Measurements from ENCODE around the gene FKBP2. TPM values are rescaled to one million over a fixed set of nuclear protein-coding genes. Genes with fewer than 3 reads are reported as not detected.

The FKBP2 gene
- total RNA-seq, 1 donor from 2014 or later = 110 TPM

DNA sequence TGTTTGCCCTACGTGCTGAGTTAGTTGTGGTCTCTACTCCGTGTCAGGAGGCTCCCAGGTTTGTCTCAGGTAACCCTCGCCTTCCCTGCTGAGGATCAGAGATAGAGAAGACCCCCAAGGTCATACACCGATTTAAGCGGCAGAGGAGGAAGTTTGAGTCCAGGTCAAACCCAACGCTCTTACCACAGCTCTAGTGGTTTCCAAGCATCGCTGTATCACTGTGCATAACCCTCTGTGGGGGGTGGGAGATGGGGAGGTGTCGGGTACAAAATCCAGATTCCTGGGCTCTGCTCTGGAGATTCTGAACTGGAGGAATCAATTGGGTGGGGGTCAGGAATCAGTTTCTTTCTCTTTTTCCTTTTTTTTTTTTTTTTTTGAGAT, 9.9 kb upstream of the FKBP2 start:
- DNase-seq (ENCODE audit: low read depth) = no peak
- peak overlapping the region; percentile 55 for H3K4me3 ChIP-seq (ENCODE audit: low read depth, low read length)
- no peaks in the 10 kb centered on the region for H3K36me3 ChIP-seq (ENCODE audit: control insufficient read depth, insufficient read depth, low read length)
- H3K27me3 ChIP-seq (ENCODE audit: control insufficient read depth, insufficient read depth, low read length) = no peaks in the 10 kb centered on the region
- TF ChIP-seq, protein P1, sequence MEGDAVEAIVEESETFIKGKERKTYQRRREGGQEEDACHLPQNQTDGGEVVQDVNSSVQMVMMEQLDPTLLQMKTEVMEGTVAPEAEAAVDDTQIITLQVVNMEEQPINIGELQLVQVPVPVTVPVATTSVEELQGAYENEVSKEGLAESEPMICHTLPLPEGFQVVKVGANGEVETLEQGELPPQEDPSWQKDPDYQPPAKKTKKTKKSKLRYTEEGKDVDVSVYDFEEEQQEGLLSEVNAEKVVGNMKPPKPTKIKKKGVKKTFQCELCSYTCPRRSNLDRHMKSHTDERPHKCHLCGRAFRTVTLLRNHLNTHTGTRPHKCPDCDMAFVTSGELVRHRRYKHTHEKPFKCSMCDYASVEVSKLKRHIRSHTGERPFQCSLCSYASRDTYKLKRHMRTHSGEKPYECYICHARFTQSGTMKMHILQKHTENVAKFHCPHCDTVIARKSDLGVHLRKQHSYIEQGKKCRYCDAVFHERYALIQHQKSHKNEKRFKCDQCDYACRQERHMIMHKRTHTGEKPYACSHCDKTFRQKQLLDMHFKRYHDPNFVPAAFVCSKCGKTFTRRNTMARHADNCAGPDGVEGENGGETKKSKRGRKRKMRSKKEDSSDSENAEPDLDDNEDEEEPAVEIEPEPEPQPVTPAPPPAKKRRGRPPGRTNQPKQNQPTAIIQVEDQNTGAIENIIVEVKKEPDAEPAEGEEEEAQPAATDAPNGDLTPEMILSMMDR (IDR thresholded peaks at IDR 0.05; ENCODE audit: insufficient read depth, low read length, poor library complexity, severe bottlenecking) = no peak

DNA sequence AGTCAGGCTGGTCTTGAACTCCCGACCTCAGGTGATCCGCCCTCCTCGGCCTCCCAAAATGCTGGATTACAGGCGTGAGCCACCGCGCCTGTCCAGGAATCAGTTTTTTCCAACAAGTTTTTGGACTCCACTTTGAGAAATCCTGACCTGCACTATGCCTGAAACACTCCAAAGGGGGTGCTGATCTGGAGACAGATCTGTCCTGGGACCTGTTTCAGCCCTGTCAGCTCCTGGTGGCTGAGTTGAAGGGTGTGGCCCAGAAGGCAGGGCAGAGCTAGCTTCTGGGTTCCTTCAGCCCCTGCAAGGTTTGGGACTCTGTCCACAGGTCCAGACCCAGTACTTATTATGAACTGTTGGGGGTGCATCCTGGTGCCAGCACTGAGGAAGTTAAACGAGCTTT, 9.3 kb upstream of the FKBP2 start:
- Histone ChIP-seq H3K4me3 (ENCODE audit: low read depth, low read length) (no peak overlapping the region), H3K36me3 (ENCODE audit: control insufficient read depth, insufficient read depth, low read length) (no peaks in the 10 kb centered on the region), H3K27me3 (ENCODE audit: control insufficient read depth, insufficient read depth, low read length) (no peaks in the 10 kb centered on the region)
- DNase-seq (ENCODE audit: low read depth) = no peak
- TF ChIP-seq, protein P1 (IDR thresholded peaks at IDR 0.05; ENCODE audit: insufficient read depth, low read length, poor library complexity, severe bottlenecking) = no peak

DNA sequence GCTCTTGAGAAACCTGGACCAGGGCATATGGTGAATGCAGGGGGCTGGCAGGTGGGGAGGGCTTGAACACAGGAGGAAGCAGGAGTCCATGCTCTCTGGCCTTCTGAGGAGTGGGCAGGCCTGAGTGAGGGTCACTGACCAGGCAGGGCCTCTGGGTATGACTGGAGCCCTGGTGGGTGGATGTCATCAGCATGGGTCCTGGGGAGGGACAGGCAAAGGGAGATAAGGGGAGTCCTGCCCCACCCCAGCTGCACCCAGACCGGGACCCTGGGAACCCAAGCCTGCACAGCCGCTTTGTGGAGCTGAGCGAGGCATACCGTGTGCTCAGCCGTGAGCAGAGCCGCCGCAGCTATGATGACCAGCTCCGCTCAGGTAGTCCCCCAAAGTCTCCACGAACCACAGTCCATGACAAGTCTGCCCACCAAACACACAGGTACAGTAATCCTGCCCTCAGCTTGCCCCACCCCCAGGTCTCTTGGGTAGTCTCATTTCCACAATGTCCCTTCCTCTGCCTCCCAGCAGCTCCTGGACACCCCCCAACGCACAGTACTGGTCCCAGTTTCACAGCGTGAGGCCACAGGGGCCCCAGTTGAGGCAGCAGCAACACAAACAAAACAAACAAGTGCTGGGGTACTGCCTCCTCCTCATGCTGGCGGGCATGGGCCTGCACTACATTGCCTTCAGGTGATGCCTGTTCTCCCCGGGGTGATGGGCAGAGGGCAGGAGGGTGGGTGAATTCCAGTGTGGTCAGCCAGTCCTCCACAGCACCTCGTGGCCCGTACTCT, 8.5 kb upstream of the FKBP2 start:
- TF ChIP-seq, protein P1 (IDR thresholded peaks at IDR 0.05; ENCODE audit: insufficient read depth, low read length, poor library complexity, severe bottlenecking) = no peak
- no peak overlapping the region for H3K4me3 ChIP-seq (ENCODE audit: low read depth, low read length)
- no peak for DNase-seq (ENCODE audit: low read depth)
- H3K36me3 ChIP-seq (ENCODE audit: control insufficient read depth, insufficient read depth, low read length) = no peaks in the 10 kb centered on the region
- H3K27me3 ChIP-seq (ENCODE audit: control insufficient read depth, insufficient read depth, low read length) = no peaks in the 10 kb centered on the region

DNA sequence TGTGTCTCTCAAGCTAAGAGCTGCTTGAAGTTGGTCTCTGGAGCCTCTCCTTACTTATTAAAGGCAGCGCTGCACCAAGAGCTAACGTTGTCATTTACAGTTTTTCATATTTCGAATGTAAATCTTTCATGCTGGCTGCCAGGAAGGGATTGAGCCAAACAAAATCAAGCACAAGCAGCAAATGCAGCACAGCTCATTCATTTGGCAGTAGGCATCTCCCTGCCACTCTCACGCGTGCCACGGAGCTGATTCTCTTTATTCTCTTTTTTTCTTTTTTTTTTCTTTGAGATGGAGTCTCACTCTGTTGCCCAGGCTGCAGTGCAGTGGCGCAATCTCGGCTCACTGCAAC, 8.0 kb upstream of the FKBP2 start:
- TF ChIP-seq, protein P1 (IDR thresholded peaks at IDR 0.05; ENCODE audit: insufficient read depth, low read length, poor library complexity, severe bottlenecking) = no peak
- H3K4me3 ChIP-seq (ENCODE audit: low read depth, low read length) = no peak overlapping the region
- no peaks in the 10 kb centered on the region for H3K36me3 ChIP-seq (ENCODE audit: control insufficient read depth, insufficient read depth, low read length)
- no peaks in the 10 kb centered on the region for H3K27me3 ChIP-seq (ENCODE audit: control insufficient read depth, insufficient read depth, low read length)
- DNase-seq (ENCODE audit: low read depth) = no peak

DNA sequence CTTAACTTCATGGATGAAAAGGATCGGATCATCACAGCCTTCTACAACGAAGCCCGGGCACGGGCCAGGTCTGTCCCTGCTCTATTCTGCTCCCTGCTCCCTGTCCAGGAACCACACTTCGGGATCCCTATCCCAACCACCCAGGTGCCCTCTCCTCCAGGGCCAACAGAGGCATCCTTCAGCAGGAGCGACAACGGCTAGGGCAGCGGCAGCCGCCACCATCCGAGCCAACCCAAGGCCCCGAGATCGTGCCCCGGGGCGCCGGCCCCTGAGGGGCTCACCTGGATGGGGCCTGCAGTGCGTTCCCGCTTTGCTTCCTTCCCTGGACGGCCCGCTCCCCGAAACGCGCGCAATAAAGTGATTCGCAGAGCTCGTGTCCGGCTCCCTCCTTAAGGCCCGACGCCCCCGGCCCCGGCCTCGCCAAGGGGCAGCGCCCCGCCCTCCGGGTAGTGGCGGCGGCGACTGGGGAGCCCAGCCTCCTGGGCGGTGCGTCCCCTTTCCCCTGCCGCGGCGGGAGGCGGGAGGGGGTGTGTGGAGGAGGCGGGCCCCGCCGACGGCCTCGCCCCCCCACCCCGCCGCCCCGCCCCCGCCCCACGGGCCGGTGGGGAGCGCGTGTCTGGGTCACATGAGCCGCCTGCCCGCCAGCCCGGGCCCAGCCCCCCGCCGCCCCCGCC, 6.8 kb upstream of the FKBP2 start, which contains the start of gene VEGFB:
Gene VEGFB, plus strand, starts transcription at position 672 of the 674 bp plus-strand sequence. CDS start 250 bp downstream, outside the sequence.
- H3K4me3 ChIP-seq (ENCODE audit: low read depth, low read length) = peak within 1 kb of the TSS; percentile 50
- no peak for DNase-seq (ENCODE audit: low read depth)
- no peaks in the 10 kb centered on the region for H3K36me3 ChIP-seq (ENCODE audit: control insufficient read depth, insufficient read depth, low read length)
- TF ChIP-seq, protein P1 (IDR thresholded peaks at IDR 0.05; ENCODE audit: insufficient read depth, low read length, poor library complexity, severe bottlenecking) = no peak
- H3K27me3 ChIP-seq (ENCODE audit: control insufficient read depth, insufficient read depth, low read length) = no peaks in the 10 kb centered on the region
